Measurements from ENCODE around the gene CDC42BPG. TPM values are rescaled to one million over a fixed set of nuclear protein-coding genes. Genes with fewer than 3 reads are reported as not detected.

Gene CDC42BPG
- total RNA-seq, 1 experiment from 2014 or later: 14.5 TPM

GRCh38 chr11:64843686-64844329 is 645 bp downstream of the CDC42BPG start:
- DNase-seq (peak; percentile 41), ATAC-seq (peak; percentile 0; the same call in 1 of the 2 replicates)
- no peak for TF ChIP-seq EZH2 (IDR thresholded peaks at IDR 0.05; ENCODE audit: low read length, unreplicated experiment)
- TF ChIP-seq CTCF (conservative IDR thresholded peaks at IDR 0.05; ENCODE audit: low read depth, low read length): no peak
- no peak for TF ChIP-seq EZH2phosphoT487 (IDR thresholded peaks at IDR 0.05; ENCODE audit: borderline replicate concordance, low read length)
- no peaks in the 10 kb centered on the region for H3K9me2 ChIP-seq (replicated peaks; ENCODE audit: low read length)
- peak overlapping the region; percentile 72 for H3K9ac ChIP-seq (ENCODE audit: low read length)
- CTCF ChIA-PET: interaction anchor here (0.6 to 1.1 kb wide), 10 partner anchors 11 to 342 kb away, joined by 3 to 7 read pairs (median 3); partner anchors contain the start of gene BATF2
- intact Hi-C loops (cut with micrococcal nuclease): no loop called here
- H3K9me3 ChIP-seq (ENCODE audit: low read length): no peaks in the 10 kb centered on the region
- H2AFZ ChIP-seq (ENCODE audit: low read length): peak overlapping the region; percentile 89
- H3K27ac ChIP-seq (ENCODE audit: low read length): peak overlapping the region; percentile 90
- peak overlapping the region; percentile 83 for H3K4me3 ChIP-seq (ENCODE audit: low read length)
- H4K20me1 ChIP-seq (ENCODE audit: low read length): no peaks in the 10 kb centered on the region
- peak overlapping the region; percentile 97 for H3K4me2 ChIP-seq (ENCODE audit: low read length)
- BruUV-seq (replicated peaks): TSS peak; percentile 18
- H3K27me3 ChIP-seq (ENCODE audit: low read length): no peaks in the 10 kb centered on the region
- no peaks in the 10 kb centered on the region for H3F3A ChIP-seq (ENCODE audit: low read length, unreplicated experiment)
- POLR2A ChIA-PET (ENCODE audit: unreplicated experiment): interaction anchor here (0.6 to 1.7 kb wide), 4 partner anchors 22 to 110 kb away, joined by 4 to 8 read pairs (median 6); no protein-coding TSS in a partner anchor
- H3K4me1 ChIP-seq (ENCODE audit: insufficient read depth, low read length): peaks cover 37% of the 10 kb centered on the region
- peaks cover 11% of the 10 kb centered on the region; the same call in 1 of the 2 replicates for H3K36me3 ChIP-seq (ENCODE audit: low read depth, low read length)
- peaks cover 28% of the 10 kb centered on the region for H3K79me2 ChIP-seq (ENCODE audit: low read length)

GRCh38 chr11:64842851-64843685 is 1.4 kb downstream of the CDC42BPG start:
- Histone ChIP-seq H3K79me2 (ENCODE audit: low read length) (peaks cover 28% of the 10 kb centered on the region), H3K9me2 (replicated peaks; ENCODE audit: low read length) (no peaks in the 10 kb centered on the region), H3K27ac (ENCODE audit: low read length) (peak overlapping the region; percentile 90), H3K4me3 (ENCODE audit: low read length) (peak overlapping the region; percentile 83), H3K9ac (ENCODE audit: low read length) (peak overlapping the region; percentile 72), H3K36me3 (ENCODE audit: low read depth, low read length) (peaks cover 17% of the 10 kb centered on the region; the same call in 1 of the 2 replicates), H3K9me3 (ENCODE audit: low read length) (no peaks in the 10 kb centered on the region), H3F3A (ENCODE audit: low read length, unreplicated experiment) (no peaks in the 10 kb centered on the region), H3K4me1 (ENCODE audit: insufficient read depth, low read length) (peaks cover 29% of the 10 kb centered on the region), H4K20me1 (ENCODE audit: low read length) (no peaks in the 10 kb centered on the region), H3K4me2 (ENCODE audit: low read length) (peak overlapping the region; percentile 97), H3K27me3 (ENCODE audit: low read length) (no peaks in the 10 kb centered on the region), H2AFZ (ENCODE audit: low read length) (0 out of 2 replicates have a peak overlapping the region, but pooled peaks have one; percentile 89)
- TF ChIP-seq EZH2phosphoT487 (IDR thresholded peaks at IDR 0.05; ENCODE audit: borderline replicate concordance, low read length) (no peak), CTCF (conservative IDR thresholded peaks at IDR 0.05; ENCODE audit: low read depth, low read length) (0 out of 2 replicates have a peak, but pooled peaks have one; percentile 10)
- peak; percentile 39 for ATAC-seq
- intact Hi-C loops (cut with micrococcal nuclease): no loop called here
- DNase-seq: peak; percentile 81
- ChIA-PET CTCF (interaction anchor here (0.7 kb wide), 2 partner anchors 12 to 39 kb away, joined by 4 to 6 read pairs; no protein-coding TSS in a partner anchor), POLR2A (ENCODE audit: unreplicated experiment) (interaction anchor here (0.6 to 1.7 kb wide), 3 partner anchors 14 to 526 kb away, joined by 3 to 7 read pairs (median 3); partner anchors contain the start of gene TRMT112)
- no TSS peak for BruUV-seq (replicated peaks)

Data from PC-3 (cell line).